Ishikawa (cell line): ENCODE measurements around the gene ITGBL1.

ENCODE experiments used
- CEBPB ChIP-seq: IDR thresholded peaks from 2 replicates; pipeline ENCODE4 v1.6.1; 2012
- EP300 ChIP-seq: IDR thresholded peaks from 2 replicates; pipeline ENCODE4 v1.6.1; 2012; ENCODE audit warnings: borderline replicate concordance
- TAF1 ChIP-seq: IDR thresholded peaks from 2 replicates; pipeline ENCODE4 v1.6.1; 2012; ENCODE audit warnings: low read depth, mild to moderate bottlenecking
- TCF12 ChIP-seq: IDR thresholded peaks from 2 replicates; pipeline ENCODE4 v1.6.1; 2012; ENCODE audit warnings: low read depth

DNA sequence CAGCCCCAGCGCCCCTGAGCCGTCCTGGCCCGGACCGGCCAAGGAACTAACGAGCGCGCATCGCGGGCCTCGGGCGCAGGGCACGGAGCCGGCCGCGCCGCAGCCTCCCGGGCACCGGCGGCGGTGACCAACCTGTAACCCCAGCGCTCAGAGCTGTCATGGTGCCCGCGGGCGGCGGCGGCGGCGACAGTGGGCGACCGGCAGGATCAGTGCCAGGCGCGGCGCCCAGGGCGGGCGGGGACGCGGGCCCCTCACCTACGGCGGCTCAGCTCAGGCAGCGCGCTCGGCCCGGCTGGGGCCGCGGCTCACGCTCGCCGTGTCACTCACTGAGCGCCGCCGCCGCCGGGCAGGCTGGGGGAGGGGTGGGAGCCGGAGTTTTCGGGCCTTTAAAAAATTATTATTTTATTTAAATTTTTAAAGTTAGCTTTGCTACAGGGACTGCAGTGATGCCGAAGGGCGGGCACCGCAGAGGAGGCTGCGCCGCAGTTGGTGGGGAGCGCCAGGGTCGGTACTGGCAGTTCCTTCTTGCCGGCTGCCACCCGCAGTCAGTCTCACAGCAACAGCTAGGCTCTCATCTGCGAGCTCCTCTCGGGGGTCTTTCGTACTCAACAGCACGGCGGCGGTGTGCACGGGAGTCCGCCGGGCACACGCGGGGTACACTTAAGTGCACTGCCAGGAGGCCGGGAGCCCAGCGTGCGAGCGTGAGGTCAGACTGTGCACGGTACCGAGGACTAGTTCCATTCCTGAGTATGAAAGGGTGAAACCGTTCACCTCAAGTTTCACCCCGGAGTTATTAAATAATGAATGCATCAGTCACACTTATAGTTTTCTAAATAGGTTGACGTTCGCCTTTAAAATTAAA lies 36.1 kb upstream of the ITGBL1 start, which contains the start of gene NALCN:
- TF ChIP-seq TCF12 (no peak), EP300 (no peak), CEBPB (no peak), TAF1 (no peak)
